GM21576 (cell line): ENCODE results near the gene PCGF1.
A peak's percentile ranks its signal among the peaks of the same experiment; 100 is the strongest.

Experiments
- ATAC-seq: cut with Tn5 transposase; IDR thresholded peaks from one replicate; pipeline ENCODE4 v1.9.1; 2021; ENCODE audit warnings: mild to moderate bottlenecking, moderate library complexity; ENCODE audit not compliant: unreplicated experiment

PCGF1 gene

DNA sequence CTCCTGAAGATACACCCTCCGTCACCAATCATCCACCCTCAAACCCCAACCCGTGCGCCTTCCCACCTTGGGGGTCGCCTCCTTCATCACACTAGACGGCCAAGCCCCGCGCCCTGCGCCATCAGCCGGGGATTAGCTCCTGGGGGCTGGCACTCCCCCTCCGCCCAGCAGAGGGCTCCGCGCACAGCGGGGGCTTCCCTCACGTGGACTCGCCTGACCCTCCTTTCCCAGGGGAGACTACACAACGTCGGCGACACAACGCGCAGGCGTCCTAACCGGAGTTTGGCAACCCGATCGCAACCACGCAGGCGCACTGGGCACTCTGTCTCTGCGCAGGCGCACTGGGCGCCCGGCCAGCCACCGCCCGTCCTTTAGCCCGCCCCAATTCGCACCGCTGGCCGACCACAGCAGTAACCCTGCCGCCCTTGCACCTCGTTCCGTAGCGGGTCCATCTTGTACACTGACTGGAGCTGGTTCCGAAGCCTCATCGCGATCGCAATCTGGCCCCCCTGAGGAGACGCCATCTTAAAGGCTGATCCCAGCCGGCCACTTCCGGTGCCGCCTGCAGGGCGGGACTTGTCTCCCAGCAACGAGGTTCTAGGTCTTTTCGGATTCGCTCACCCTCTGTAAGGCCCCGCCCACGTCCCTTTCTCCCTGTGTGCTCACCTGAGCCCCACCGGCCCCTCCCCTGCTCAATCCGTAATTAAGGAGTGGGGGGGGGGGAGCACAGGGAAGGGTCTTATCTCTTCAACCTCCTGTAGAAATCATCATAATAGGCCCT lies at the start of gene PCGF1:
Gene PCGF1 (minus strand): TSS at position 551 of the 781 bp plus-strand sequence. CDS start 27 bp downstream, at position 524.
- peak; percentile 85 for ATAC-seq

DNA sequence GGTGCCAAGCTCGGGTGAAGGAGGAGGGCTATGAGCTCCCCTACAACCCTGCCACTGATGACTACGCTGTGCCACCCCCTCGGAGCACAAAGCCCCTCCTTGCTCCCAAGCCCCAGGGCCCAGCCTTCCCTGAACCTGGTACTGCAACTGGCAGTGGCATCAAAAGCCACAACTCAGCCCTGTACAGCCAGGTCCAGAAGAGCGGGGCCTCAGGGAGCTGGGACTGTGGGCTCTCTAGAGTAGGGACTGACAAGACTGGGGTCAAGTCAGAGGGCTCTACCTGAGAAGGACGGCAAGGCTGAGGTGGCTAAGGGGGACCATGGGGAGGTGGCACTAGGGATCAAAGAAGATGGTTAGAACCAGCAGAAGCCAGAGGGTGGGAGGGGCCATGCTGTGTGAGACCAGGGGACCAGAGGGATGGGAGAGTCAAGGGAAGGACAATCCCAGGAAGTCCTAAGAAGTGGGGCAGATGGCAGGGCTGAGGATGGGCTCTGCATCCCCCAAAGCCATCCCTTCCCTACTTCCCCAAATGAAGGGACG lies 49.4 kb upstream of the PCGF1 start:
- ATAC-seq, result no peak

DNA sequence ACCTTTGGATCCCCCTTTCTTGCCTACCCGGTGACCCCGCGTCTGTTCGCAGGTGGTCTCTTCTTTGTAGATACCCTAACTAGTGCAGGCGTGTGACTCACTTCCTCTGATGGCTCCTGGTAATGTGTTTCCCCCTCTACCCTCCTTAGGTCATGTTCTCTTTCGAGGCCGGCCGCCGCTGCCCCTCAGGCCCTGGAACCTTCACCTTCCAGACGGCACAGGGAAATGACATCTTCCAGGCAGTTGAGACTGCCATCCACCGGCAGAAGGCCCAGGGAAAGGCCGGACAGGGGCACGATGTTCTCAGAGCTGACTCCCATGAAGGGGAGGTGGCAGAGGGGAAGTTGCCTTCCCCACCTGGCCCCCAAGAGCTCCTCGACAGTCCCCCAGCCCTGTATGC lies 48.7 kb upstream of the PCGF1 start:
- no peak for ATAC-seq

DNA sequence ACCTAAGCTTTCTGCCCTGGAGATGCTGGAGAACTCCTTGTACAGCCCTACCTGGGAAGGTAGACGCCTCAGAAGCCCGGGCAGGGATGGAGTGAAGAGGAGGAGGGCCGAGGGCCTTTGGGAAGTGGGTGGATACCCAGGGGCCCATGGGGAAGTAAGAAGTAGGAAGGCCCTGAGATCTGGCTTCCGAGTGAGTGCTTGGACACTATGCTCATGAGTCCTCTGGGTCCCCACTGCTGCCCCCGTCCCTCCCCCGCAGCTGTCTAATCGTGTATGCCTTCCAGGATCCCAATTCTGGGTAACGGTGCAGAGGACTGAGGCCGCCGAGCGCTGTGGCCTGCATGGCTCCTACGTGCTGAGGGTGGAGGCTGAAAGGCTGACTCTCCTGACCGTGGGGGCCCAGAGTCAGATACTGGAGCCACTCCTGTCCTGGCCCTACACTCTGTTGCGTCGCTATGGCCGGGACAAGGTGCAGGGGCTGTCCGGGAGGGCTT lies 48.2 kb upstream of the PCGF1 start:
- no peak for ATAC-seq

DNA sequence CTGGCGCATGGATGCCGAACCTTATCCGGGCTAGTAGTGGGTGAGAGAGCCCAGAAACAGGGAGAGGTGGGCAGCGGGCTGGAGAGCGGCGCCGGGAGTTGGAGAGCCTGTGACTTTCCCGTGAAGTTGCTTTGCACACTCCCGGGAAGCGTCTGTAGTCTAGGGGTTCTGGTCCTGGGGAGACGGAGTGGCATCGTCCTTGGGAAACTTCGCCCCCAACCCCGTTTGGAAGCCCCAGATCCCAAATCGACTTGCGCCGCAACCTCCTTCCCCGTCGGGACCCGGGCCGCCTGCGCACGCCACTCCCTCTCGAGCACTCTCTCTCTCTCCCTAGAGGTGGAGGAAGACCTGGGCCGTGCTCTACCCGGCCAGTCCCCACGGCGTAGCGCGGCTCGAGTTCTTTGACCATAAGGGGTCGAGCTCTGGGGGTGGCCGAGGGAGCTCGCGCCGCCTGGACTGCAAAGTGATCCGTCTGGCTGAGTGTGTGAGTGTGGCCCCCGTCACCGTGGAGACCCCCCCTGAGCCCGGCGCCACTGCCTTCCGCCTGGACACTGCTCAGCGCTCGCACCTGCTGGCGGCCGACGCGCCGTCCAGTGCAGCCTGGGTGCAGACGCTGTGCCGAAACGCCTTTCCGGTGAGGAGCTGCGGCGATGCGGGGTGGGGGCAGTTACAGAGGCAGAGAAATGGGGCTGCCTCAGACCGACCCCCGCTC lies 47.5 kb upstream of the PCGF1 start:
- ATAC-seq, result peak; percentile 31

DNA sequence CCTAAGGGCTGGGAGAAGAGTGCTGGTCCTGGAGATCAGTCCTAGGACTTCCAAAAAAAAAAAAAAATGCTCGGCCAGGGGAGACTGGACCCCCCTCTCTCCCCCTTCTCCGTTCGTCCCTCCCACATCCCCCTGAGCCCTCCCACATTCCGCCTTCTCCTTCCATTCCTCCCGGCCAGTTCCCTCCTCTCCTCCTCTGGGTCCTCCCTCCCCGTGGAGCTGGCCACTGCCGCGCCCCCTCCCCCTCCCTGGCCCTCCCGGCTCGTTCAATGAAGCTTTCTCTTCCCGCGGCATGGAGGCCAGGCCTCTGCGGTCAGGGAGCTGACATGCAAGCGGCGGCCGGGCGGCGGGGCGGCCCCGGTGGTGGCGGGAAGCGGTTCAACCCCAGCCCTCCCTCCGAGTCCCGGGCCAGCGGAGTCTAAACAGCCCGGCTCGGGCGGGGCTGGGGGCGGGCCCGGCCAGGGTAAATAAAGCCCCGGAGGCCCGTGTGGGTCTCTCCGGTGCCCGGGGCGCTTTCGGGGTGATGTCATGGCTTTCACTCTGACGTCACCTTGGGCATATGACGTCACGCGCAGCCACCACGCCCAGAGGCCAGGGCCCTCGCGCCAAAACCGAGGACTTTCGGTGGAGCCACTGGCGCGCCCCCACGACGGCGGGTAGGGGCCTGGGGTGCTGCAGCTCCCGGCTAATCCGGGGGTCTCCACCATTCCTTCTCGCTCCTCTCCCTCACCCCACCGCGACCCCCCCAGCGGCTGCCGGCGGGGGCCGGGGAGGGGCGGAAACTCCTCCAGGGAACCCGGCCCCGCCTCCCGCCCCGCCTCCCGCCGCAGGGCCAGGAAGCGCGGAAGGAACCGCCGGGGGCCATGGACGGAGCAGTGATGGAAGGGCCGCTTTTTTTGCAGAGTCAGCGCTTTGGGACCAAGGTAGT lies 46.7 kb upstream of the PCGF1 start, which contains the start of the genes DOK1 and LOXL3:
Gene DOK1 (plus strand): TSS at position 829 of the 928 bp plus-strand sequence. CDS start 35 bp downstream, at position 864.
Gene LOXL3 (minus strand): TSS at position 51 of the 928 bp plus-strand sequence. CDS start 1,308 bp downstream, outside the sequence.
- peak; percentile 48 for ATAC-seq

DNA sequence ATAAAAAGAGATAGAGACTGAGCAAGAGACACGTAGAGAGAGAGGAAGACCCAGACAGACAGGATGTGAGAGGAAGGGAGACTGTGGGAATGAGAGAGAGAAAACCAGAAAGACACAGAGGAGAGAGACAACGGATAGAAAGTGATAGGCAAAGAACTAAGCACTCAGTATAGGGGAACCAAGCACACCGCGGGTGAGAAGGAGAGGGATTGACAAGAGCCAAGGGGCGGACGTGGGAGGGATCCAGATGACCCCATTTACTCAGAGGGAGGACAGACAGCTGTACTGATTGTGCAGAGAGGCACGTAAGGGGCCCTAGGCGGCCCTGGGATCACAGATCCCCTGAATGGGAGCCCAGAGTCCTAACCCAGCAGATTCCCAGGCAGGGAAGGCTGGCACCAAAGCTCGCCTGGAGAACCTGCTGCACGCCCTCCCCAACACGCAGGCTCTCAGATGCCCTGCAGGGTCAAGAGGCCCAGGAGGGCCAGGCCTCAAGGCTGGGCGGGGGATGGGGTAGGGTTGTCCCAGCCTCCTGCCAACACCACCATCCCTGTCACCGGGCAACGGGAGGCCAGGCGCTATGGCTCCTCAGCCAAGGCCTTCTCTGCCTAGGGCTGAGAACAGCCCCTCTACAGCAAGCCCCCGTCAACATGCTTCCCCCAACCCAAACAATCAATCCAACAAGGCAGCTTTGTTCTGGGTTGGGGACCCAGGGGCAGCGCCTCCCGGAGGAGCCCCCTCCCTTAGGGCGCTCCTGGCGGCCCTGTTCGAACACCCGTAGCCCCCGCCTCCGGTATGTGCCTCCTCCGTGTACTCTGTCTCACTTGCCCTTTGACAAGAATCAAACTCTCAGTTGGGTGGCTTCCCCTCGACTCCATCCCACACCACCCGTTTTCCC lies 45.7 kb upstream of the PCGF1 start:
- no peak for ATAC-seq

DNA sequence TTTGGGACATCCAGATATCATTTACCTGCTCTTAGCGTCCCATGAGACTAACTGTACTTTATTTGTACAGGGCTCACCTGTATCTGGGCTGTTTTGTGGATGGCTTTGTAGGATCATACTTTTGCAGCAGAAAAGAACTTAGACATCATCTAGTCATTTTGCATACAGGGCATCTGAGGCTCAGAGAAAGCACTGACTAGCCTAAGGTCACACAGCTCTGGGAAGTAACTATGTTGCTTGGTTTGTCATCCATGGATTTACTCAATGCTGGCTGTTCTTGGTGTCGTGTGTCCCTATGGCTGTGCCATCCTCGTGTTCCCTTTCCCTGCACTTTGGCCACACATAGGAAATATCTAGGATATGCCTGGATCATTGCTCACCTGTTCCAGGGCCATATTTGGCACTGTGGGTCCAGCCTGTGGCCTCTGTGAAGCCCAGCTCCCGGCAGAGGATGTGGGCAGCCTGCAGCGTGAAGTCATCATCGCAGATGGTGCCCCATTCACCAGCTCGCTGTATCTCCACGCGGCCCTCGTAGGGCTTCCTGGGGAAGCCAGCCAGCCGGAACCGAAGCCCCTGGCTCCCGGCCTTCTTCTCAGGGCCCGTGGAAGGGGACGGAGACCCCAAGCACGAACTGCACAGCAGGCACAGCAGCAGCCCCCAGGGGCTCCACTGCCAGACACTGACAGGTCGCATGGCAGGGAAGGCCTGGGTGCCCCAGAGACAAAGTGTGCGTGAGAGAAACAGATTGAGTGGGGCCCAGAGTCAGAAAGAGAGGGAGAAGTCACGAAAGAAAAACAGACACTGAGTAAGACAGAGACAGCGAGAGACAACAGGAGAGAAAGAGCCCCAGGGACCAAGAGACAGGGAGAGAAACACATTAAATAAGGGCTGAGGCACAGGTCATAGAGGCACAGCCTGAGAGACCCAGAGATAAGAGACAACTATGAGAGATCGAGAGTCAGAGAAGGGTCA lies 44.7 kb upstream of the PCGF1 start:
- ATAC-seq, result no peak

DNA sequence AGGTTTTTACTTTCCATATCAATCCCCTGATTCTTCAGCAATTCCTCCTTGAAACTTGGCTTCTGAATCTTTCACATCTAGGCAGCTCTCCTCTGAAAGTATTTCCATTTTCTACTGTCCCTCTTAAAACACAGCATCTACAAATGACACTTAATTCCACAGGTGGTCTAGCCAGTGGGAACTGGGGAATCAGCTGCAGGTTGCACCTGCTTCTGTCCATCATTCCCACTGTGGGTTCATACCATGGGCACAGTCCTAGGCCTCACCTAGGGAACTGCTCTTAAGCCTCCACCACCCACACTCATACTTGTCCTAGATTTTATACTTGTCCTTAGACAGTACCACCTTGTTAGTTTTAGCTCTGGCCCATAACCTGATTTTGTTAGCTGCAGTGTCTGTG lies 44.0 kb upstream of the PCGF1 start:
- ATAC-seq, result no peak

DNA sequence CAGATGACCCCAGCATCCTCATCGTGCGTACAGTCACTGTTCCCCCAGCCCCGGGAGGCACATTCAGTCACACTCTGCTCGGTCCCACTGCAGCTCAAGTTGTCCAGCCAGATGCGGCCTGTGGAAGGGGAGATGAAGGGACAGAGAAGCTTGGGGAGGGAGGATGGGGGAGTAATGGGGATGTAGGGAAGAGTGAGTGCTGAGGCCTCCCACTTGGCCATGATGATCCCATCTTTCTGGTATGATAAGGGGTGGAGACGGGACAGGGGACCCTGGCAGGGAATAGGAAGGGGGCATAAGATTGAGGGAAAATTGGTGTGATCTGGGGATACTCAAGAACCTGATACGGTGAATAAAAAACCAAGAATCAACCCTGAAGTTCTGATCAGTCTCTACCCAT lies 42.7 kb upstream of the PCGF1 start:
- no peak for ATAC-seq

DNA sequence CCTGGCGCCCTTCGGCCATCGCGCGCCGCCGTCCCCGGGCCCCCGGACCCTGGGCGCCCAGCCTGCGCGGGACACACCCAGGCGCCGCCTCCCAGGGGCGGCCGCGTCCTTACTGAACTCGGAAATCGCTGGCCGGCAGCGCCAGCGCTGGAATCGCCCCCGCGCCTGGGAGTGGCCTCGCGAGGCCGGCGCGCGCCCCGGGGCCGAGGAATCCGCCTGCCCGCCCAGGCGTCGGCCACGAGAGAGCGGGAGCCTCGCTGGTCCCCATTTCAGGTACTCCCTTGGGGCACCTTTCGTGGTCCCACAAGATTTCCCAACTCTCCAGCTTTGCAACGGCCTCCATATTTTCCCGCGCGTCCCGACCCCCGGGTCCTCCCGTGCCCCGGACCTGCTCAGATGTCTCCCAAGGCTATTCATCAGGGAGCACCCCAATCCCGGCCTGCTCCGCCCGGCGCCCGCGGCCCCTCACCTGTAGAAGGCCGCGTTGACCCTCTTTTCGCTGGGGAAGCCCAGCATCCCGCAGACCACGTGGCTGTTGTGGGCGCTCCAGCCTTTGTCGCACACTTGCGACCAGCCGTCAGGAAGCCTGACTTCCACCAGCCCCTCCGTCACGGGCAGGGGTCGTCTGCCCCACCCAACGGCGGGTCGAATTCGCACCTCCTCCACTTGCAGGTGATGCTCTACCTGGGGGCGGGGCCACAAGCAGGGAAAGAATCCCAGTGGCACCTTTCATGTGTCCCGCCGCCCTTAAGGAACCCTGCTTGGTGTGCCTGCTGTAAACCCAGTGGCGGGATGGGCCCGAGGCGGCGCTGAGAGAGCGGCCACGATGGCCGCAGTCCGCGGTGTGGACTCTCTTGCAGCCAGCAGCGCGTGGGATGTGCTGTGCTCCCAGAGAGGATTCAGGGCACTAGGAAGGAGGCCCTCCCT lies 41.7 kb upstream of the PCGF1 start:
- no peak for ATAC-seq

DNA sequence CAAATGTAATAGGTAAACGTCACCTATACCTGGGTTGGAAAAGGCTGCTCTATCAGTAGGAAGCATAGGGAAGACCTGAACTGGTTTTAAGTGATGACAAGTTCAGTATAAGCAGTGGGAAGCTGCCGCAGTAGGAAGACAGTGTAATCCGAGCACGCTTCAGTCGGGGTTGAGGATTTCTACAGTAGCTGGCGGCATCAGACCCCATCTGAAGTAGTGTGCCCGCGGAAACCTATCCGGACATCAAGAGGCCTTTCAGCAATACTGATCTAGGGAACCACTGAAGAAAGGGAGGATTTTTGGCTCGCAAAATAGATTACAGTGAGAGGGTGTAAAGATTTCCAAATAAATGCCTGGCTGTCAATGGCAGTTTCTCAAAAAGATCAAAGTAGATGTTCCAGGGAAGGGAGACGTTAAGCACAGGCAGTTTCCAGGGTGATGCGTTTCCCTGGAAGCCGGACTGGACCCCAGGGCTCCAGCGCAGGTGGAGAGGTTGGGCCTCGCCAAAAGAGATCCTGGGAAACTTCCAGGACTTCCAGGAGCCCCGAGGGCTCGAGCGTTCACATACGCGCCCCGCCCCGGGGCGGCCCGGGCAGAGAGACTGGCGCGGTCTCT lies 40.9 kb upstream of the PCGF1 start:
- no peak for ATAC-seq

DNA sequence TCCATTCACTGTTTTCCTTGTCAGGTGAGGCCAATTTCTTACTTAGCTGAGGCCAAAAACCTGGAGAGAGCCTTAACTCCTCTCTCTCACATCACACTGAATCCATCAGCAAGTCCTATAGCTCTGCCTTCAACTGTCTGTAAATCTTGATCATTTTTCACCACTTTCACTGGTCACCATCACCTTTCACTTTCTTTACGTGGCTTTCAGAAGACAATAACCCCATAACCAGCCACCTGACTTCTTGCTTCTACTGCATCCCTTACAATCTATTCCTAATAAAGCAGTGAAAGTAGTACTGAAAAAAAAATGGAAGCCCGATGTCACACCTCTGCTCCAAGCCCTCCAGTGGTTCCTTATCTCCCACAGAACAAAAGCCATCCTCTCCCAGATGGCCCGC lies 38.5 kb upstream of the PCGF1 start:
- ATAC-seq, result no peak

DNA sequence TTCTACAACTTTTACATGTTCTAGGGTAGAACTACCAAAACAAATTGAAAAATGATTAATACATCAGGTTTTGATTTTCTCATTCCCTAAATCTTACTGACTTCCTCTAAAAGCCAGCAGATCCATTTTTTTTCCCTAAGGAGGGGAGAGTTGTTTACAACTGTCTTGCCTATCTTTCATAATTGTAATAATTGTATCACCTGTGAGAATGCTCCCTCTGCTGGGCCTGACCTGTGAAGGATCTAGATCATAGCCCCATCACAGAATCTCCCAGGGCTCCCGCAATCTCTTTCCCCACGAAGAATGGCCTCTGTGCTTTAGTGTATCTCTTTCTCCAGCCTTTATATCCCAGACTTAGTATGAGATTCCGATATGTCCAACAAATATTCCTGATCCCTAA lies 37.1 kb upstream of the PCGF1 start:
- ATAC-seq, result no peak

DNA sequence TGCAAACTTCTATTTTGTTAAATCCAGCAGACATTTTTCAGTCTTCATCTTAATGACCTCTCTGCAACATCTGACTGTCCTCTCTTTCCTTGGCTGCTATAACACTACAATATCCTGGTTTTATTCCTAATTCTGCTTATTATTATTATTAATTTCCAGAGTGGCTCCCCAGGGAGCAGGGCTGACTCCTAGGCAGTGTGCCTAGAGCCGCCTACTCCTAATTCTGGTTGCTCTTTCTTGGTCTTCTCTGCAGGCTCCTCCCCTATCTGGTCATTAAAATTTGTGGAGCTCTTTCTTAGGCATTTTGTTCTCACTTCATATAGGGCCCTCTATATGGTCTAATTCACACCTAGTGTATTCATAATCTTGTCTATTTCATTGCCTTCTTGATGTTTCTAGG lies 35.5 kb upstream of the PCGF1 start:
- ATAC-seq, result no peak

DNA sequence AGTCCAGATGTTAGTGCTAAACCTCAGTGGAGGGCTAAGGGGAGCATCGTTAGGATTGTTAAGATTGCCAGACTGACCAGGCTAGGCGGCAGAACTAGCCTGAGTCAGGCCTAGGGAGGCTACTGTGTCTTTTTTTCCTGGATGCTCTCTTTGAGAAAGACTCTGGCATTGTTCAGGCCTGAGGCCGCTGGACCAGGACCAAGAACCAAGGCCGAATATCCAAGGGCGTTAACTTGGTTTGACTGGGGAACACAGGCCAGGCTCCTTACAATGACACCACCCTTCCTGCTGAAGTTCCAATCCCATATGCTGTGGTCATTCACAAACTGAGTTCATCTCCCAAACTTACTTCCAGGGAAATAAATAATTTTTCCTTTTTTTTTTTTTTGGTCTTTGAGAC lies 32.8 kb upstream of the PCGF1 start:
- ATAC-seq, result no peak

DNA sequence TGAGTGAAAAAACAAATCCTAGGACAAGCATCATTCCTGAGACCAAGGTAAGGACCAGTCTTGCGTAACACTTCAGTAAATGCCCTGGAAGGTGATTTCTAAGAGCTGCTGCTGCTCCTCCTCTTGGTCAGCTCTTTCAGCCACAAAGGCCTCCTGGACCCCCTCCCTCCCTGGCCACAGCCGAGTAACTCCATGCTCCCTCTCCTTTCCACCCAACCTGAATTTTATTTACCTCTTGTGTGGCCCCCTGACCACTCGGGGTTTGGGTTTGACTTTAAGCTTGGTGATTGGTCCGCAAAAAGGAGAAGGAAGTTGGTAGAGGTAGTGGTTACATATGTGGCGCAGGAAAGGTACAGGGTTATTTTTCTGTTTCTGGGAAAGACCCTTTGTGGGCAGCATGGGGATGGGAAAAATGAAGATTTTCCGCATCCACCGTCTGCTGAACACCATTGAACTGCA lies 31.4 kb upstream of the PCGF1 start:
- no peak for ATAC-seq
